HG02870 (cell line): ENCODE measurements around the gene NPAS3.

ENCODE experiments used
- ATAC-seq: cut with Tn5 transposase; IDR thresholded peaks from one replicate; pipeline ENCODE4 v1.9.1; 2021; ENCODE audit warnings: mild to moderate bottlenecking, moderate library complexity; ENCODE audit not compliant: unreplicated experiment

NPAS3 gene

DNA sequence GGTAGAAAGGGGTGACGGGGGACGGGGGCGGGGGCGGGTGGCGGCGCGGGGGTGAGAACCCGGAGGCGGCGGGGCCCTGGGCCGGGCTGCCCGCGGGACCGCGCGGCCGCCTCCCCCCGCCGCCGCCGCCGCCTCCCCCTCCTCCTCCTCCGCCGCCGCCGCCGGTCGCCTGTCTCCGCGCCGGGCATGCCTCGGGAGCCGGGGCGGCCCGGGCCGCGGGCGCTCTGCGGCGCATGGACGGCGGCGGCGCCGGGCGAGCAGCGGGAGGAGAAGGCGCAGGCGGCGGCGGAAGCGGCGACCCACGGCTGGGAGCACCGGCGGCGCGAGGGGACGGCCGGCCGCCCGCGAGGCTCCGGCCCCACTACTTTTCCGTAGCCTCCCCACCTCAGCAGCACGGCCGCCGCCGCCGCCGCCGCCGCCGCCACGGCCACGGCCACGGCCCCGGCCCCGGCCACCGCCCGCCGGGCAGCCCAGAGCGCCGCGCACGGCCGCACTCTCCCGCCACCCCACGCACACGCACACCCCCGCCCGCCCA lies at the start of gene NPAS3:
Gene NPAS3 (plus strand): TSS at position 161 of the 535 bp plus-strand sequence.
- no peak for ATAC-seq

DNA sequence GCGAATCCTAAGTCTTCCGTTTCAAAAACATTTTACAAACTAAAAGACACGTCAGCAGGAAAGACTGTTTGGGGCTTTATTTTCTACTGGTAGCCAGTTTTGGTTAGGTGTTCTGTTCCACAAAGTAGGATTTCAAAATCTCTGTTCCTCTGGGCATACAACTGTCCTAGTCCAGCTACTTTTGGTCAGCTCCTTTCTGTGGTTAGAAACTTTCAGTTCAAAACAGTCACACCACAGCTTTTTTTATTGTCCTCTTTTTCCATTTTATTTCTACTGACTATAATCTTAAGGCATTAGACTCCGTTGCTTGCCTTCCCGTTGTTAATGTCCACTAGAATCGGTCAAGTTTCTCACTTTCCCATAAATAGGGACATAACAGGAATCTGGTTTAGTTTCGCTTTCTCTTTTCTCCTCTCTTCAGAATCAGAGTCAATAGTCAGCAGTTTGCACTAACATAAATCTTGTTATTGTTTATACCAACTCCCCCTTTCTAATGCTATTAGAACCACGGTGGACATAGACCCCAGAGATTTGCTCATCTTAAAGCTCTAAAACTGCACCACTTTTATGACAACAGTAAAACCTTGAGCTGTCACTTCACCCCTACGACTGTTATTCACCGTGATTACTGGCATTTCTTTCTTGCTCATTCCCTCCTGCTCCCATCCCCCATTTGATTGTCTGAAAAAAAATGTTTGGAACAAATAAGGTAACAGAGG lies 41.5 kb upstream of the NPAS3 start:
- ATAC-seq = no peak

DNA sequence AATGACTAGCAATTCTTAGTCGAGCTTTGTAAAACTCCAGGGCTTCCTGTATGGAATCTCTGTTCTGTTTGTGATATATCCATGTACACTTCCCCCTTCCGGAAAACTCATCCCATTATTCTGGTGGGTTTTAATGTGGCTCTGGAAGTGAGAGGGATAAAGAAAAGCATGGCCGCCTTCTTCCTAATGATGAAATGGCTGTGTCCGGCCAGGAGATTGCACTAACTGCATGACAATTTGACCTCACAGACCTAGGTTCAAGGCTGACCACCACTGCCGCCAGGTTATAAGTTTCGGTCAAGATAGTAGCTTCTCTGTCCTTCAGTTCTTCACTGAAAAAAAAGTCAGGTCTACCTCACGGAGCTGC lies 41.0 kb upstream of the NPAS3 start:
- no peak for ATAC-seq

DNA sequence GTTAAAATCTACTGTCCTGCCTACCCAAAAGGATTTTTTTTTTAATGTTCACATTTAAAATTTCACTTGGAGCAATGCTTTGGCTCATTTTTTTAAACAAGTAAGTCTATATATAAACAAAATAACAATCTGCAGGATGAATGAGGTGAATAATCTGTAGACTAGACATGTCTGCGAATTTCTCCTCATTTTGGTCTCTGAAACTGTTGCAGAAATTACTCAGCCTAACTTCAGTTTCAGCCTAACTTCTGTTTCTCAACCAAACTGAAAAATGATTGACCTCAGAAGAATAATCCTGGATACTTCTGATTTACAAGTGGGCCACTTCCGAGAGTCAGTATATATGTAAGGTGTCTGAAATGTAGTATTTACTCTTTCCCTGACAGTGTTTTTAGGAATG lies 39.8 kb upstream of the NPAS3 start:
- no peak for ATAC-seq

DNA sequence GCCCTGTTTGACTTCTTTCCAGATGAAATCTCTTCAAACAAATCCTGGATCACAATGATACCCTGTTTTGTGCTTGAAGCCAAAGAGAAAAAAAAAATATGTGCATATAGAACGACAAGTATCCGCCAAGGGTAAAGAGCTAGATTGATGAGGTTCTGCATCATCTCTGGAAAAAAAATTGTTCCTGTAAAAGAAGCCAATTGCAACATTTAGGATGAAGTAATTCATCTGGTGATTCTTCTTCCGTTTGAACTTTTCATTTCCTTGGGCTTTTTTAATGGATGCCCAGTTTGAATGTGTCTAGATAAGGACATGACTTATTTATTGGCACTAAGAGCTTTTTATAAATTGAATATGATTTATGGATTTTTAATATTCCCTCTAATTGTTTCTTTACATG lies 38.1 kb upstream of the NPAS3 start:
- ATAC-seq = no peak

DNA sequence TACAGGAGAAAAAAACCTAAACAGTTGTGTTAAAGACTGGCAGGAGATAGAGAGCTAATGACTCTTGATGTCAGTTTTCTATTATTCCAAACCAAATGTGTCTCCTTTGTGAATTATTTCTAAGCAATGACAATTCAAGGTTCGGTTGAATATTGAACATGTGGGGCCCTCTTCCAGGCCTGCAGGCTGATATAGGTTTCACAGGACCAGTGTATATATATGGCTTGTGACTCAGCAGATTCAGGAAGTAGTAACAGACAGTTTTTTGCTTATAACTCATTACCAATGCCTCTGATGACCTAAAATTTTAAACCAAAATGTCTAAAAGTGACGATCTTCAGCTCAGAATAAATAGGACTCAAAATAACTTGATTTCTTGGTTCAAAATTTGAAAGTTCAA lies 33.7 kb upstream of the NPAS3 start:
- ATAC-seq = no peak

DNA sequence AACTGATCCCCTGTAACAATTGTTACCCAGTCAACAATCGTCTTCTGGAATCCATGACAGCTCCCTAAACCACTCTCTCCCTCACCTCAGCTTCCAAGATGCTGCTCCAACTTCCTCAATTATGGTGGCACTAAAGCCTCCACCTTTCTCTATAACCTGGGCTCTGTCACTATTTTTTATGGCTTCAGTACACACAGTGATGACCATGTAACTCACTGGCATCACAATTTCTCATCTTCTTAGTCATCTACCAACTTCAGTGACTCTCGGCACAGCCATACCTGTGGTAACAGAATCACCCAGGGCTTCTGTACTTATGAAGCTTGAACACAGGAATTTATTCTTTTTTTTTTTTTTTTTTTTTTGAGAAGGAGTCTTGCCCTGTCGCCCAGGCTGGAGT lies 32.0 kb upstream of the NPAS3 start:
- no peak for ATAC-seq

- ATAC-seq = no peak
These were observed 30.2 kb upstream of the NPAS3 start for GRCh38 chr14:32908196-32909084.

- ATAC-seq = no peak
These were observed 25.0 kb upstream of the NPAS3 start for GRCh38 chr14:32913725-32914124.

GRCh38 chr14:32914391-32914790 lies 24.3 kb upstream of the NPAS3 start:
- no peak for ATAC-seq

DNA sequence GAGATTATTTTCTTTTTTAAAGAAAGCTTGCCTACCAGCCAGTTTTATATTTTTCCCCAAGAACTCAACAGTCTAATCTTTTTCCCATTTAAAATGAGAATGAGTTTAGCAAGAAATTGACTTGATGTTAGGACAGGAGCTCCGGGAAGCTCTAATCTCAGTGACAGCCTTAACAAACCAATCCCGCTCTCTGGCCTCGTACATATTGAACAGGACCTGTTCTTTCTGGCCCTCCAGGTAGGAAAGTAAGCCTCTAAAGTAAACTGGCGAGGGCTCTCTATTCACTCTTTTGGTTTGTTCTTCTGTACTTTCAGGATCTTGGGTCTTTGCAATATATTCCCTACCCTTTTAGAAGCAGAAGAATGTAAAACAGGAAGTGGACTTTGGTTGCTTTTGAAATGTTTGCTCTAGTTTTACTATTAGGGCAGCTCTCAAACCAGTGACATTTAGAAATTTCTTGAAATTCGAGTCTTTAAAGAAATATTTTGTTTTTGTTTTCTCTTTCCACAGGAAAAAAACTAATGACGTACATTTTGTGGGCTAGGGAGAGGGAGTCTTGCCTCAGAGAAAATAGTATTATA lies 17.9 kb upstream of the NPAS3 start:
- no peak for ATAC-seq

GRCh38 chr14:32925439-32925838 lies 13.2 kb upstream of the NPAS3 start:
- no peak for ATAC-seq

GRCh38 chr14:32932302-32932913 lies 6.3 kb upstream of the NPAS3 start:
- ATAC-seq = no peak

DNA sequence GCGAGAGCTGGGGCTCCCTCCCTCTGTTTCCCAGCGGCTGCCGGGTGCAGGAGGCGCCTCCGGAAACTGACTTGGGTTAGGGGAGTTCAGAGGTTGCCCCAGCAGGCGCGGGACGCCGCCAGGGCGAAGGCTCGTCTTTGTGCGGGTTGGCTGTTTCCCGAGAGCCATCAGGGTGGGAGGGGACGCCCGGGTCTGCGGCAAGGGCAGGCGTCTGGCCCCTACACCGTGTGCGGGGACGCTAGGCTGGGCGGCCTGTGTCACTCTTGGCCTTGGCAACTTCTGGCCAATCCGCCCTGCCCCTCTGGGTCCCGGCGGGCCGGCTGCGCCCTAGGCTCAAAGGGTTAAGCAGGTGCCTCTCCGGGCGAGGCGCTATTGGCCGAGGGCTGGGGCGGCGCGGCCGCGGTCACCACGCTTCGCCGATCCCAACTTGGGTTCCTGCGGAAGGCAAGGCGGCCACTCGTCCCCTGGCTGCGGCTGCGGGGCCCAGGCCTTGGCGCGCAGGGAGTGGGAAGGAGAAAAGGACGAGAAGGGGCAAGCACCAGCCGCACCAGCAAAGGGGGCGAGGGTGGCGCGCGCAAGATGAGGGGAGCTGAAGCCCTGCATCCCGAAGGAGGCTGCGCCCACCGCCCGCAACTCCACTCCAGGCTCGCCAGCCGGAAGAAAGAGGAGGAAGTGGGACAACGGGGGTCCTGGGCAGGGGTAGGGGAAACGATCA lies 5.6 kb upstream of the NPAS3 start:
- ATAC-seq = no peak

DNA sequence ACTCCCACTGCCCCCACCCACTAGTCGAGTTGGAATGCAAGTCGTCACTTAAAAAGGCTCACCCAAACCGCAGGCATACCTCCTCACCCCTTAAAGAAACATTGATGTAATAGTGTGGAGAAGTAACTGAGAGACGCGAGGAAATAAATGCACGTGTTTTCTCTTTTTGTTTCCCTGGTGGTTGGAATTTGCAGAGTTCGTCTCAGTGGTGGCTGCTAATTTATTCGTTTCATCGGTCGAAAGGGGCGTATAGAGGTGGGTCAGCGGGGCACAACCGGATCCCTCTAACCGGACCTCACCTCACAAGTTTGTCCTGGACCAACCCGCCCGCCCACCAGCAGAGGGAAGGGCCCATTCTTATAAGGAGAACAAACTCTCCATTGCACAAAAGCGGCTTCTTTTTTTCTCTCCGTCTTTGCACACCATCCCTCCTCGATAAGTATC lies 5.0 kb upstream of the NPAS3 start:
- ATAC-seq = no peak

GRCh38 chr14:32934073-32934880 lies 4.4 kb upstream of the NPAS3 start:
- ATAC-seq = no peak

- no peak for ATAC-seq
These were observed 3.6 kb upstream of the NPAS3 start for GRCh38 chr14:32934881-32935633.

DNA sequence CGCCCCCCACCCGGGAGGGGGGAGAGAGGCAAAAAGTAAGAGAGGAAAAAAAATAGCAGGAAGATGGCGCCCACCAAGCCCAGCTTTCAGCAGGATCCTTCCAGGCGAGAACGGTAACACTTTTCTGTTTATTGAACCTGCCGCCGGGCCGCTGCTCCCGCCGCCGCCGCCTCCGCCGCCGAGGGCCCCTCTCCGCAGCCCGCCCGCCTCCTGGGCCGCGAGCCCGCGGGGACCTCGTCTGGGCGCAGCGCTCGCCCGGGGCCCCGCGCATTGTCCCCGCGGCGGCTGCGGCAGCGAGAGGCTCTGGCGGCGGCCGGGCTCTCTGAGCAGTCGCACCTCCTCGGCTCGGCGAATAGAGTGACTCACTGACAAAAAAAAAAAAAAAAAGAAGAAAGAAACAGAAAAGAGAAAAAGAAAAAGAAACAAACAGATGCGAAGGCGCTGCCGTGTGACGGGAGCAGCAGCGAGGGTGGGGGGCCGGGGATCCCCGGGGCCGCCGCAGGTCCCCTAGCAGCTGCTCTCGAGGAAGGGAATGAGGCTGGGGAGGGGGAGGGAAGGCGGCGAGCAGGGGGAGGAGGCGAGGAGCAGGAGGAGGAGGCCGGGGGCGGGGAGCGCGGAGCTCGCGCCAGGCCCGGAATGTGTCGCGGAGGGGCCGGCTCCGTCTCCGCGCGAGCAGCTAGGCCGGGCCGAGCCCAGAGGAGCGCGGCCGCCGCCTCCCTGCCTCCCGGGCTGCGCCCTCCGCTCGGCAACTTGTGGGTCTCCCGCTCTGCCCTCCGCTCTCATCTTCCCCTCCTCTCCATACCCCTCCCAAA lies 781 bp downstream of the NPAS3 start:
- ATAC-seq = no peak
